22Rv1 (cell line): Measurements from ENCODE around the gene HSP90AB1.

Source experiments
- H3K27ac ChIP-seq: fragments of 450-650 bp; 2 replicates; pipeline ENCODE4 v1.5.1; 2017
- ZFX ChIP-seq: fragments of 450-650 bp; IDR thresholded peaks from 2 replicates; pipeline ENCODE4 v1.6.1; 2017; ENCODE audit warnings: antibody characterized with exemption, borderline replicate concordance
- TF ChIP-seq, protein P1 (sequence below): fragments of 450-650 bp; IDR thresholded peaks from 2 replicates; pipeline ENCODE4 v1.5.1; 2017; ENCODE audit warnings: mild to moderate bottlenecking

Gene HSP90AB1

DNA sequence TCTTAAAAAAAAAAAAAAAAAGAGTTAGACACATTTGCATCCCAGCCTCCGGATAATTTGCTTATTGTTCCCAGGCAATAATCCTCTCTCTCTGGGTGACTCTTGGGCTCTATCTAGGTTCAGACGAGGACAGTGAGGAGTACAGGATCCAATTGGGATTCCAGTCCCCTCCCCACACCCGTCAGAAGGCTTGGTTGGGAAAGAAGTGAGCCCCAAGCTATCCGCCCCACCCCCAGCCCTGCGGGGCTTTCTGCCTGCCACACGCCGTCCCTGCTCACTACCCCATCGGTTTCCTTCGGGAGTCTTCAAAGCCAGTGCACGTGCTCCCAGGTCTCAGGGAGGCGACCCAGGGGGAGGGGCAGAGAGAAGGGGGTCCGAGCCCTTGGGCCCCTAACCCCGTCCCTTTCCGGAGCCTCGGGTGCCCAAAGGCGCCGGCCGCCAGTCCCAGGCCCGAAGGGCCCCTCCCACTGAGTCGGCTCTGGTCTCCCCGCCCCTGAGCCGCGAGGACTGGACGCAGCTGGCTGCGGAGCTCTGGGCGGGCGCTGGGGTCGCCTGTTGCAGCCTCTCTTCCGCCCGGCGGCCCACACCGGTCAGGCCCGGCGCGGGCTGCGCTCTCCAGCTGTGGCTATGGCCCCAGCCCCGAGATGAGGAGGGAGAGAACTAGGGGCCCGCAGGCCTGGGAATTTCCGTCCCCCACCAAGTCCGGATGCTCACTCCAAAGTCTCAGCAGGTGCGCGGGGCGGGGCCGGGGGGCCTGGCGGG, 27.7 kb upstream of the HSP90AB1 start:
- peak overlapping the region; percentile 58 for H3K27ac ChIP-seq
- TF ChIP-seq, protein P1, sequence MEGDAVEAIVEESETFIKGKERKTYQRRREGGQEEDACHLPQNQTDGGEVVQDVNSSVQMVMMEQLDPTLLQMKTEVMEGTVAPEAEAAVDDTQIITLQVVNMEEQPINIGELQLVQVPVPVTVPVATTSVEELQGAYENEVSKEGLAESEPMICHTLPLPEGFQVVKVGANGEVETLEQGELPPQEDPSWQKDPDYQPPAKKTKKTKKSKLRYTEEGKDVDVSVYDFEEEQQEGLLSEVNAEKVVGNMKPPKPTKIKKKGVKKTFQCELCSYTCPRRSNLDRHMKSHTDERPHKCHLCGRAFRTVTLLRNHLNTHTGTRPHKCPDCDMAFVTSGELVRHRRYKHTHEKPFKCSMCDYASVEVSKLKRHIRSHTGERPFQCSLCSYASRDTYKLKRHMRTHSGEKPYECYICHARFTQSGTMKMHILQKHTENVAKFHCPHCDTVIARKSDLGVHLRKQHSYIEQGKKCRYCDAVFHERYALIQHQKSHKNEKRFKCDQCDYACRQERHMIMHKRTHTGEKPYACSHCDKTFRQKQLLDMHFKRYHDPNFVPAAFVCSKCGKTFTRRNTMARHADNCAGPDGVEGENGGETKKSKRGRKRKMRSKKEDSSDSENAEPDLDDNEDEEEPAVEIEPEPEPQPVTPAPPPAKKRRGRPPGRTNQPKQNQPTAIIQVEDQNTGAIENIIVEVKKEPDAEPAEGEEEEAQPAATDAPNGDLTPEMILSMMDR, result no peak
- no peak for TF ChIP-seq ZFX

DNA sequence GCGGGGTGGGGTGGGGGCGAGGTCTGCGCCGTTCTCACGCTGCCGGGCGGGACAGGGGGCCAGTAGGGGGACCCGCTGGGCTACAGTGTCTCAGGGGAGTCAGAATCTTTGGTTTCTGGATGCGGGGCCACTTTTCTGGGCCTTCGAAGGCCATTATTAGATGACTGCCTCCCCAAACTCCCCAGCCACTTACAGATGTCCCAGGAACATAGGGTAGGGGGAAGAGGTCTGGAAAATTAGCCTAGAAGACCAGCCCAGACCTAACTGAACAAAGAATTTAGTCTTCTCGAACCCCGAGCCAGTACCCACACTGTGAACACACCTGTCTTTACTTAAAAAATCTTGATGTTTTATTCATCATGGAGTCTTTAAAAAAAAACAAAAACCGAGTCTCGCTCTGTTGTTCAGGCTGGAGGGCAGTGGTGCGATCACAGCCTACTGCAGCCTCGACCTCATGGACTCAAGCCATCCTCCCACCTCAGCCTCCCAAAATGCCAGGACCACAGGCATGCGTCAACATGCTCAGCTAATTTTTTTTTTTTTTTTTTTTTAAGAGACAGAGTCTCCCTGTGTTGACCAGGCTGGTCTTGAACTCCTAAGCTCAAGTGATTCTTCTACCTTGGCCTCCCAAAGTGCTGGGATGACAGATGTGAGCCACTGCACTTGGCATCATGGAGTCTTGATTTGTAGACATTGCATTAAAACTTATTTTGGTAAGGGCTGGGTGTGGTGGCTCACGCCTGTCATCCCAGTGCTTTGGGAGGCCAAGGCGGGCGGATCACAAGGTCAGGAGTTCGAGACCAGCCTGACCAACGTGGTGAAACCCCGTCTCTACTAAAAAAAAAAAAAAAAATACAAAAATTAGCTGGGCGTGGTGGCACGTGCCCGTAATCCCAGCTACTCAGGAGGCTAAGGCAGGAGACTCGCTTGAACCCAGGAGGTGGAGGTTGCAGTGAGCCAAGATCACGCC, 26.8 kb upstream of the HSP90AB1 start:
- H3K27ac ChIP-seq, result peak overlapping the region; percentile 58
- no peak for TF ChIP-seq ZFX
- TF ChIP-seq, protein P1, result no peak

DNA sequence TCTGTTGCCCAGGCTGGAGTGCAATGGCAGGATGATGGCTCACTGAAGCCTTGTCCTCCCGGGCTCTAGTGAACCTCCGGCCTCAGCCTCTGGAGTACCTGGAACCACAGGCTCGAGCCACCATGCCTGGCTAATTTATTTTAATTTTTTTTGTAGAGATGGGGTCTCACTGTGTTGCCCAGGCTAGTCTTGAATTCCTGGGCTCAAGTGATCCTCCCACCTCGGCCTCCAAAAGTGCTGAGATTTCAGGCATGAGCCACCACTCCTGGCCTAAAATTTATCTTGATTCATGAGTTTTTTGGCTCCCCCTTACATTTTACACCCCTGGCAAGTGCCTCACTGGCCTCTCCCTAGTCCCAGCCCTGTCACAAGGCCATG, 26.0 kb upstream of the HSP90AB1 start:
- H3K27ac ChIP-seq, result peak overlapping the region; percentile 41
- TF ChIP-seq, protein P1, result no peak
- TF ChIP-seq ZFX, result no peak

DNA sequence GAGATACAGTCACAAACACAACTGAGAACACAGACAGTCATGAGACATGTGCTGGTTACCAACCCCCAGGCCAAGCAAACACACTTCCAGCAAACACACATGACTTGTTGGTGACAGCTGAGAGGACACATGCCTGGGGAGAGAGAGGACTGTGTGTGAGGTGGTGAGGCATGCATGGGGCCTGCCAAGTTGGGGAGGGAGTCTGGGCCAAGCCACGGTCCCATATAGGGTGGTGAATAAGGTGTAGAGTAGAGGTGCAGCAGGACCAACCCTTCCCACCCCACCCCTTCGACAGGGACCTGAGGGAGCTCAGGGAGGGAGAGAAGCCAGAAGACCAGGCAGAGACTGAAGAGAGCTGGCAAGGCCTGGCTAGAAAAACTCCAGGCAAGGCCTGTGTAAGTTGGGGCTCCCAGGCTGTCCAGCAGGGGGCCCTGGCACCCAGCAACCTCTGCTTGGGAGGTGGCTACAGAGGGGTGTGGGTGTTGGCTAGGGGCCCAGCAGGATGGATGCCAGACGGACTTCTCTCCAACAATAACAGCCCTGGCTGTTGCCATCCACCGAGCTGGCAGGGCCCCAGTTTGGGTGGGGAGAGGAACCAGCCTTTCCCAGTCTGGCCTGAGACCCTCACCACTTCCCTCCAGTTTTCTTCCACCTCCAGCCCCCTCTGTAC, 25.5 kb upstream of the HSP90AB1 start:
- H3K27ac ChIP-seq, result peak overlapping the region; percentile 41
- TF ChIP-seq, protein P1, result peak; percentile 32
- no peak for TF ChIP-seq ZFX

DNA sequence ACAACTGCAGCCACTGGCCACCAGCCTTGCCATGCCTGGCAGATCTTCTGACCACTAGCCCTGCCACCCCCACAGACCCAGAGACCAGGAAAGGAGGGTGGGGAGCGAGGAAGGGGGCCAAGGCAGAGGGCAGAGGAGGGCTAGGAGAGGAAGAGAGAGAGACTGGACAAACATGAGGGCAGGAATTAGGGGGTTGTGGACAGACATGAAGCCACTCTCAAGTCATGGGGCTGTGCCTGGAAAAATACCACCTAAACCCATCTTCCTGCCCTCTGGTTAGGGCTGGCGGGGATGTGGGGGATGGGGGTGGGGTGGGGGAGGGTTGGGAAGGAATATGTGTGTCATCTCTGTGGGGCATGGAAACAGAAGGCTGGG, 25.0 kb upstream of the HSP90AB1 start:
- TF ChIP-seq, protein P1, result no peak
- no peak for TF ChIP-seq ZFX
- H3K27ac ChIP-seq, result no peak overlapping the region; the same call in 1 of the 2 replicates

DNA sequence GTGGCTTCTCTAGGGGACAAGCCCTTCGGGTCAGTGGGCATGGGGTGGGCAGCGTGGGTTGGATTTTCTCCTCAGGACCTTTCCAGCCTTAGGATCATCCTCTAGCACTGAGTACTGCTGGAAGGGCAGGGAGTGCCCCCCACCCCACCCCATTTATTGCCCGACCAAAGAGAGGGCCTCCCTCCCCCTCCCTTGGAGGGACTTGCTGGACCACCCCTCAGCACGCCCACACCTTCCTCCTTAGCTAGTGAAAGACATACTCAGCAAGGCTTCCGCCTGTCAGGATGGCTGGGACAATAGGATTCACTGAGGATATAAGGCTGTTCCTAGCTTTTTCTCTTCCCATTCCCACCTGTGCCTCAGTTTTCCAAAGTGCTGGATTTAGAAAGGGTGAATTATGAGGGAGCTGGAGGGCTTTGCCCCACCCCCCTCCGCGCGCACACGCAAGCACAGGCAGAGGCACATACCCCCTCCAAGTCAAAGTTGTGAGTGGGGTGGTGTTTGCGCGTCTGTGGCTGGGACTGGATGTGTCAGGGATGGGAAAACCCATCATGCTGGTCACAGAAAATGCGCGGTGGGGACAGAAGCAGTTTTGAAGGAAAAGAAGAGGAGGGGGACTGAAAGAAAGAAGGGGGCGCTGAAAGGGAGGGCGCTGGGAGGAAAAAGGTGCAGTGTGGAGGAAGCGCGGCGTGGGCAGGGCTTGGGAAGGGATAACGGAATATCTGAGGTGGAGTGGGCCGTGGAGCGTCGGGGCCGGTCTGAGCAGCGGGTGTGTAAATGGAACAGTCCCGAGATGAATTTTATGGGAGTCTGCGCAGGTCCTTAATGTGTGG, 24.2 kb upstream of the HSP90AB1 start:
- H3K27ac ChIP-seq, result peak overlapping the region; percentile 79
- TF ChIP-seq, protein P1, result no peak
- no peak for TF ChIP-seq ZFX
